ENCODE results near the gene CDK6. TPM values are rescaled to one million over a fixed set of nuclear protein-coding genes. Genes with fewer than 3 reads are reported as not detected.

Gene CDK6
- total RNA-seq, 6 experiments from 2014 or later = 6.9 to 23.7 (median 17.0) TPM

DNA sequence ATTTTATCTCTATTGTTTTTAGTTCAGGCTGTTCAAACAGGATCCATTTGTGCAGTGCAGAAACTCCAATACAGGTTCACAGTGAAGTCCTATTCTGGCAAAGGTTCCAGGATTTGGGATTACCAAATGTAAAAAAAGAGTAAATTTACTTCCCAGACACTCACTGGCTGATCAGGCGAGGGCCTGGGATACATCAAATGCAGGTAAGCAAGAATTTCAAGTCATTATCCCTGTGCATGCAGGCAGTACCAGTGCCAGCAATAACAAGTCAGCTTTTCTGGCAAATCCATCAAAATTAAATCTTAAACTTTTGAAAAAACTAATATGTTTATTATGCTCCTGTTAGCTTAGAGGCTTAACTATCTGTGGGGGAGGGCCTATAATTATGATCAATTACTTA, 6.3 kb downstream of the CDK6 start:
- no peak for DNase-seq
- intact Hi-C loops (cut with DNase I) = loop anchor here (10.0 kb wide), 2 partner anchors 135 to 205 kb away; no protein-coding TSS in a partner anchor
- H3K27me3 ChIP-seq = no peaks in the 10 kb centered on the region
- no peaks in the 10 kb centered on the region for H3K9me3 ChIP-seq
- no peak for ATAC-seq
- H3K4me3 ChIP-seq = no peak overlapping the region
- TF ChIP-seq, protein P1, sequence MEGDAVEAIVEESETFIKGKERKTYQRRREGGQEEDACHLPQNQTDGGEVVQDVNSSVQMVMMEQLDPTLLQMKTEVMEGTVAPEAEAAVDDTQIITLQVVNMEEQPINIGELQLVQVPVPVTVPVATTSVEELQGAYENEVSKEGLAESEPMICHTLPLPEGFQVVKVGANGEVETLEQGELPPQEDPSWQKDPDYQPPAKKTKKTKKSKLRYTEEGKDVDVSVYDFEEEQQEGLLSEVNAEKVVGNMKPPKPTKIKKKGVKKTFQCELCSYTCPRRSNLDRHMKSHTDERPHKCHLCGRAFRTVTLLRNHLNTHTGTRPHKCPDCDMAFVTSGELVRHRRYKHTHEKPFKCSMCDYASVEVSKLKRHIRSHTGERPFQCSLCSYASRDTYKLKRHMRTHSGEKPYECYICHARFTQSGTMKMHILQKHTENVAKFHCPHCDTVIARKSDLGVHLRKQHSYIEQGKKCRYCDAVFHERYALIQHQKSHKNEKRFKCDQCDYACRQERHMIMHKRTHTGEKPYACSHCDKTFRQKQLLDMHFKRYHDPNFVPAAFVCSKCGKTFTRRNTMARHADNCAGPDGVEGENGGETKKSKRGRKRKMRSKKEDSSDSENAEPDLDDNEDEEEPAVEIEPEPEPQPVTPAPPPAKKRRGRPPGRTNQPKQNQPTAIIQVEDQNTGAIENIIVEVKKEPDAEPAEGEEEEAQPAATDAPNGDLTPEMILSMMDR (IDR thresholded peaks at IDR 0.05) = no peak
- no peak for TF ChIP-seq POLR2A (IDR thresholded peaks at IDR 0.05)
- no peak overlapping the region for H3K27ac ChIP-seq
- H3K4me1 ChIP-seq = peaks cover 0 to 17% (median 0%) of the 10 kb centered on the region in 4 donors
- no peaks in the 10 kb centered on the region for H3K36me3 ChIP-seq
- 80% methylated on average over 1 of the region's 1 CpG for WGBS (ENCODE audit: insufficient coverage, low coverage, low lambda C conversion rate, missing lambda C conversion rate)

DNA sequence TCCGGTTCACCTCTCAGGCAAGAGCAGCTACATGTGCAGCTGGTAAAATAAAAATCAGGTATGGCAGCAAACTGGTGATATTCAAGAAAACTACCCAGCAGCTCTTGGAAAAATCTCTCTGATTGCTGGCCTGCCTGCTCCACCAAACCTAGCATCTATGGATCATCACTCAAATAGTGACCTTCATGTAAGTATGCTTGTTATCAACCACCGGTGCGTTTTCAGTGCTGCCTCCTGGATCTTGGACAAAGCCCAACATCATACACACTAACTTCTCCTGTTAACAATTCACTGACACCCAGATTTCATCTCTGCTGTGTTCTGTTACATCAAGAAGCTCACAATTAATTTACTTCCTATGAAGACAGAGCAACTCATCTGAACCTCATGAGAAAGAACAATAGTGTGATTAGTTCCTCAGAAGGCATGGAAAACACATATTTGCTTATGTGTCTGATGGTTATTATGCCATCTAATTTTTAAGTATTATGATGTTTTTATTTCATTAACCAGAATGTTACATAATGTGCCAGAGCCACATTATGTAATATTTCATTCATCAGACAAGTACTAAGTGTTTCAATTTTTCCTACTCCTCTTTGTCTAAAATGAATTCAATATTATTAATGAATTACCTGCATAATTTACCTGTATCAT, 8.8 kb downstream of the CDK6 start:
- Histone ChIP-seq H3K9me3 (no peaks in the 10 kb centered on the region), H3K4me3 (no peak overlapping the region), H3K4me1 (peaks cover 0 to 17% (median 0%) of the 10 kb centered on the region in 4 donors), H3K27me3 (no peaks in the 10 kb centered on the region), H3K36me3 (no peaks in the 10 kb centered on the region), H3K27ac (no peak overlapping the region)
- TF ChIP-seq, protein P1 (IDR thresholded peaks at IDR 0.05) = no peak
- TF ChIP-seq POLR2A (IDR thresholded peaks at IDR 0.05) = no peak
- WGBS (ENCODE audit: insufficient coverage, low coverage, low lambda C conversion rate, missing lambda C conversion rate) = 34% methylated on average over 3 of the region's 3 CpGs
- DNase-seq = no peak
- ATAC-seq = no peak
- intact Hi-C loops (cut with DNase I) = no loop called here

DNA sequence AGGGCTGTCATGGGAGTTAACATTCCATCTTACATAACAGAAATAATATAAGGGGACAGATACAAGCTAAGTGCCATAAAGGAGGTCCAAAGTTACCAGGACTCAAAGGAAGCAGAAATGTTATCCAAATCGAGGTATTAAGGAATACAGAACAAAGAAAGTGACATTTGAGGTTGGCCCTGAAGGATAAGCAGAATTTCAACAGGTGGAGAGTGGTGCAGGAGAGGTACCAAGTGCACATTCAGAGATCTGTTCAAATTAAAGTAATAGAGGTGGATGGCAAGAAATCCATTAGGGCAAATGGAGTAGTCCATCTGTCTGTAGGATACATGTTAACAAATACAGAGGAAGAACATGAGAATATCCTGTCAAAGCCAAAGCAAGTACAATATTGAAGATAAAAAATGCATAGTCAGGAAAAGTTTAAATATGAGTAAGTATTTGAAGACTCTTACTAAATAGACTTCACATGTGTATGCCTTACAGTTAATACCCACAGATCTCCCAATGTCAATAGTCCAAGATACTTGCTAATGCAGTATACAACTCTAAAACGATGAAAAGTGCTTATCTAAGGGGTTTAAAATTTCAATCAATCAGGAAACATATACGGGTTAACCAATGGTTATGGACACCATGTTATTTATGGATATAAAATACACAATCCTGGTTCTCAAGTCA, 10.0 kb downstream of the CDK6 start:
- intact Hi-C loops (cut with DNase I) = no loop called here
- Histone ChIP-seq H3K36me3 (no peaks in the 10 kb centered on the region), H3K27ac (no peak overlapping the region), H3K4me3 (no peak overlapping the region), H3K4me1 (peaks cover 0 to 7% (median 0%) of the 10 kb centered on the region in 4 donors), H3K27me3 (no peaks in the 10 kb centered on the region), H3K9me3 (no peaks in the 10 kb centered on the region)
- DNase-seq (no peak), ATAC-seq (no peak)
- 69% methylated on average over 3 of the region's 3 CpGs for WGBS (ENCODE audit: insufficient coverage, low coverage, low lambda C conversion rate, missing lambda C conversion rate)
- TF ChIP-seq POLR2A (IDR thresholded peaks at IDR 0.05) = no peak
- TF ChIP-seq, protein P1 (IDR thresholded peaks at IDR 0.05) = no peak

DNA sequence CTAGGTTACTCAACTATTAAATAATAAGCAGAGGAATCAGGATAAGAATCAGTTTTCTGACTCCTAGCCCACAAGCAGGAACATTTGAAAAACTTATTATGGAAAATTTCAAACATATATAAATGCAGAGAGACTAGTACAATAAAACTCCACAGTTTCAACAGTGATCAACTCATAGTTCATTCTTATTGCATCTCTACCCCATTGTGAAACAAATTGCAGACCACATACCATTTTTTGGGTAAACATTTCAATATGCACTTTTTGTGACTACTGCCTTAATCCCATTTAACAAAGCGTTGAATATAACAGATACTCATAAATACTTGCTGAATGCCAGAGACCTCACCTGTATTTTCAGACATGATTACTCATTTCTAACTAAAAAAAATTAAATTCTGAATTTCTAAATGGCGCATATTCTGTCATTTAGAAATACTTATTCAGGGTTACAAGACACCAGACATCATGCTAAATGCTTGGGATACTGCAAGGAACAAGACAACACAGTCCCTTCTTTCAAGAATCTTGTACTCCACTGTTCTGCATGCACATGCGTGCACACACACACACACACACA, 11.4 kb downstream of the CDK6 start:
- intact Hi-C loops (cut with DNase I) = no loop called here
- Histone ChIP-seq H3K27me3 (no peaks in the 10 kb centered on the region), H3K4me1 (no peaks in the 10 kb centered on the region), H3K36me3 (no peaks in the 10 kb centered on the region), H3K27ac (no peak overlapping the region), H3K4me3 (no peak overlapping the region), H3K9me3 (no peaks in the 10 kb centered on the region)
- ATAC-seq = no peak
- WGBS (ENCODE audit: insufficient coverage, low coverage, low lambda C conversion rate, missing lambda C conversion rate) = 88% methylated on average over 3 of the region's 3 CpGs
- no peak for DNase-seq
- no peak for TF ChIP-seq POLR2A (IDR thresholded peaks at IDR 0.05)
- TF ChIP-seq, protein P1 (IDR thresholded peaks at IDR 0.05) = no peak

Measured in right lobe of liver (tissue), 6 donors.